A549 (cell line): ENCODE results near the gene CLDN4. TPM values are rescaled to one million over a fixed set of nuclear protein-coding genes. Genes with fewer than 3 reads are reported as not detected.
"Not testable (repeated sequence)": the region's sequence is repeated elsewhere in the genome, so short reads cannot be mapped to it uniquely, and the experiment has no call there.

ENCODE experiments used
- ATAC-seq, 2 experiments: fragments of 200-7000 bp in 1 of 2; fragments of >200 bp in 1 of 2; cut with Nextera tagmentation in 1 of 2; cut with Tn5 transposase in 1 of 2; 3 replicates each; pipeline versions ENCODE4 v1.8.0 to v1.9.1; 2018 to 2020; ENCODE audit warnings: mild to moderate bottlenecking in 1 of 2, moderate library complexity in 1 of 2
- CTCF ChIA-PET: fragments of 300-600 bp; sonication (Branson Sonifier 250); formaldehyde crosslinking; extraction: SDS; loops from one replicate; lab custom pipeline; 2021; ENCODE audit warnings: antibody characterized with exemption, inconsistent platforms; lab: Yijun Ruan, JAX
- POLR2A ChIA-PET: fragments of 350-600 bp; formaldehyde crosslinking; extraction: SDS; loops from one replicate; lab custom pipeline; 2021; ENCODE audit warnings: antibody characterized with exemption, inconsistent platforms; lab: Yijun Ruan, JAX
- DNase-seq, 2 experiments: peaks; one replicate each; pipeline versions ENCODE4 v3.0.0 to v3.0.0-alpha.2; 2011 to 2016; ENCODE audit warnings: low read depth in 1 of 2, low spot score in 1 of 2
- FAIRE-seq: peaks from 2 replicates; lab custom pipeline; 2011; peaks lifted over from hg19 to GRCh38; lab: Jason Lieb, UNC
- H3K27ac ChIP-seq, 2 experiments: fragments of >200 bp; sonication (Bioruptor Twin); formaldehyde crosslinking; 3 replicates each; pipeline ENCODE4 v1.5.1; 2016 to 2017
- H3K4me1 ChIP-seq: fragments of >200 bp; sonication (Bioruptor Twin); formaldehyde crosslinking; 3 replicates; pipeline ENCODE4 v1.6.1; 2016
- H3K4me2 ChIP-seq: fragments of >200 bp; sonication (Bioruptor Twin); formaldehyde crosslinking; 3 replicates; pipeline ENCODE4 v1.6.1; 2016
- H3K4me3 ChIP-seq: fragments of >200 bp; sonication (Bioruptor Twin); formaldehyde crosslinking; 3 replicates; pipeline ENCODE4 v1.5.1; 2016
- H3K9me3 ChIP-seq: fragments of >200 bp; sonication (Bioruptor Twin); formaldehyde crosslinking; 3 replicates; pipeline ENCODE4 v1.6.1; 2016
- CHD4 ChIP-seq: fragments of 200-600 bp; sonication (generic); IDR thresholded peaks from 2 replicates; pipeline ENCODE4 v1.6.1; 2016; ENCODE audit warnings: antibody characterized with exemption, mild to moderate bottlenecking, borderline replicate concordance
- EHF ChIP-seq: fragments of 250-450 bp; sonication (Bioruptor Pico); IDR thresholded peaks from 2 replicates; pipeline ENCODE4 v1.5.0; 2020; ENCODE audit warnings: mild to moderate bottlenecking
- EP300 ChIP-seq, 2 experiments: fragments of >200 bp; sonication (Bioruptor Twin); formaldehyde crosslinking; IDR thresholded peaks; 2 replicates in 1 of 2; 3 replicates in 1 of 2; pipeline ENCODE4 v1.6.1; 2016 to 2017
- ESRRA ChIP-seq: fragments of 150-350 bp; IDR thresholded peaks from 2 replicates; pipeline ENCODE4 v1.6.1; 2014; ENCODE audit warnings: mild to moderate bottlenecking, low read length, borderline replicate concordance
- FOSL2 ChIP-seq, 2 experiments: fragments of 450-650 bp in 1 of 2; fragments of >200 bp in 1 of 2; sonication (Bioruptor Twin) in 1 of 2; formaldehyde crosslinking; IDR thresholded peaks; 2 replicates each; pipeline versions ENCODE4 v1.5.0 to v1.6.1; 2016 to 2020; ENCODE audit warnings: mild to moderate bottlenecking in 1 of 2, moderate library complexity in 1 of 2
- HDAC2 ChIP-seq: fragments of 200-600 bp; sonication (generic); IDR thresholded peaks from 2 replicates; pipeline ENCODE4 v1.6.1; 2016
- HEYL ChIP-seq: fragments of 250-450 bp; sonication (Bioruptor Pico); IDR thresholded peaks from 2 replicates; pipeline ENCODE4 v1.8.0; 2021; ENCODE audit warnings: mild to moderate bottlenecking, moderate library complexity
- HOXB5 ChIP-seq: fragments of 250-450 bp; sonication (Bioruptor Pico); IDR thresholded peaks from 2 replicates; pipeline ENCODE4 v1.5.0; 2020; ENCODE audit warnings: mild to moderate bottlenecking, moderate library complexity
- JUN ChIP-seq, 2 experiments: fragments of >200 bp; sonication (Bioruptor Twin); formaldehyde crosslinking; IDR thresholded peaks; 2 replicates in 1 of 2; 3 replicates in 1 of 2; pipeline ENCODE4 v1.6.1; 2016 to 2017
- KDM1A ChIP-seq: fragments of 200-600 bp; sonication (generic); IDR thresholded peaks from 2 replicates; pipeline ENCODE4 v1.6.1; 2016; ENCODE audit warnings: low read depth, mild to moderate bottlenecking
- POLR2AphosphoS2 ChIP-seq: conservative IDR thresholded peaks from 2 replicates; pipeline ENCODE4 v1.6.1; 2012; ENCODE audit warnings: low read length, improper control_type of control experiment, inconsistent platforms
- RAD21 ChIP-seq, 2 experiments: fragments of >200 bp in 1 of 2; sonication (Bioruptor Twin) in 1 of 2; formaldehyde crosslinking in 1 of 2; IDR thresholded peaks in 1 of 2; conservative IDR thresholded peaks in 1 of 2; 2 replicates in 1 of 2; 3 replicates in 1 of 2; pipeline ENCODE4 v1.6.1; 2012 to 2018; ENCODE audit warnings: inconsistent platforms in 1 of 2
- RNF2 ChIP-seq: fragments of 200-600 bp; sonication (generic); IDR thresholded peaks from 2 replicates; pipeline ENCODE4 v1.6.1; 2016; ENCODE audit warnings: low read depth, mild to moderate bottlenecking, antibody characterized with exemption, moderate library complexity, borderline replicate concordance
- ZC3H11A ChIP-seq: fragments of 450-650 bp; IDR thresholded peaks from 2 replicates; pipeline ENCODE4 v1.6.1; 2014; ENCODE audit warnings: antibody characterized with exemption, mild to moderate bottlenecking
- WGBS: methylation state at CpG from one replicate; pipeline ENCODE4 v1.1.6; 2017; ENCODE audit errors: missing lambda C conversion rate; 5-methylcytosine and 5-hydroxymethylcytosine counted together
- polyA plus RNA-seq, 4 experiments: library from polyadenylated mRNA; depleted of rRNA in 3 of 4; stranded (reverse); fragments of >200 nt; fragmentation: RNase III in 1 of 4; extraction: RNeasy Plus Mini Kit Qiagen cat#74134 plus additional on column Dnase treatment in 1 of 4; gene quantifications; 2 replicates in 3 of 4; 3 replicates in 1 of 4; pipeline ENCODE4 v1.2.3, GENCODE V29; 2011 to 2017
- TF ChIP-seq, protein P1 (sequence below): fragments of 250-450 bp; sonication (Bioruptor Pico); IDR thresholded peaks from 2 replicates; pipeline ENCODE4 v1.5.0; 2020; ENCODE audit warnings: low read depth, mild to moderate bottlenecking, moderate library complexity
- TF ChIP-seq, protein P2 (sequence below): fragments of 200-600 bp; sonication (generic); IDR thresholded peaks from 2 replicates; pipeline ENCODE4 v1.6.1; 2016; ENCODE audit warnings: antibody characterized with exemption, mild to moderate bottlenecking, moderate library complexity
- TF ChIP-seq, protein P3 (sequence below): IDR thresholded peaks from 2 replicates; pipeline ENCODE4 v1.6.1; 2012
- TF ChIP-seq, protein P4 (sequence below): fragments of >200 bp; sonication (Bioruptor Twin); formaldehyde crosslinking; IDR thresholded peaks from 2 replicates; pipeline ENCODE4 v1.6.1; 2016
- TF ChIP-seq, protein P5 (sequence below): IDR thresholded peaks from 2 replicates; pipeline ENCODE4 v1.6.1; 2012; ENCODE audit warnings: low read depth, borderline replicate concordance

Gene CLDN4
- polyA plus RNA-seq, 2 of the 4 experiments (the other 2 are of a cell fraction): 1.5 to 2.4 TPM

DNA sequence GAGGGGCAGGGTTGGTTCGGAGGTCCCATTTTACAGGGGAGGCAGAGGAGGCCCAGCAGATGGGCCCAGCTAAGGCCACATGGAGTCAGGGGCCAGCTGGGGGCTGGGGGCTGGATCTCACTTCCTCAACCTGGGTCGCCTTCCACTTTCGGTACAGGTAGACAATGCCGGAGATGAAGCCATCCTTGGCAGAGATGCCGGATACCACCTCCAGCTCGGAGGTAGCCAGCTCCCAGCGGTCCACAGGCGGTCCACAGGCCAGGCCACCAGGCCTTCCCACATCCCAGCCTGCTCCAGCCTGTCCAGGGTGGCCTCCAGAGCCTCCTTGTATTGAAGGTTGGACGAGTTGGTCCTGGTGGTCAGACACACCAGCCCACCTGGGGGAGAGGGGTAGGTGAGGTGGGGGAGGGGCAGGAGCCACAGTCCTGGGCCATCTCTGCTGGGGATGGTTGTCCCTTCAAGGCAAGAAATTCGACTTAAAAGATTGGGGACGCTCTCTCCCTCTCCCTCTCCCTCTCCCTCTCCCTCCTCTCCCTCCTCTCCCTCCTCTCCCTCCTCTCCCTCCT lies 3.9 kb downstream of the CLDN4 start:
- no peak for TF ChIP-seq JUN (IDR thresholded peaks at IDR 0.05)
- no peak for TF ChIP-seq HOXB5 (CRISPR knock-in tag)
- TF ChIP-seq HDAC2: no peak
- no peak for TF ChIP-seq RNF2
- TF ChIP-seq EHF (CRISPR knock-in tag): no peak
- ChIA-PET POLR2A (interaction anchor here (1.7 kb wide), 1 partner anchor 16 kb away, joined by 6 read pairs; no protein-coding TSS in a partner anchor), CTCF (interaction anchor here (0.5 to 3.7 kb wide), 7 partner anchors 10 to 23 kb away, joined by 3 to 13 read pairs (median 3); no protein-coding TSS in a partner anchor)
- 86% methylated on average over 6 of the region's 11 CpGs for WGBS
- Histone ChIP-seq H3K9me3 (no peaks in the 10 kb centered on the region), H3K4me3 (no peak overlapping the region), H3K4me1 (peaks cover 38% of the 10 kb centered on the region), H3K27ac (0 out of 6 replicates have a peak overlapping the region, but pooled peaks of 1 of the 2 experiments have one; percentile 3), H3K4me2 (no peak overlapping the region)
- DNase-seq (no peak), ATAC-seq (no peak), FAIRE-seq (no peak)

DNA sequence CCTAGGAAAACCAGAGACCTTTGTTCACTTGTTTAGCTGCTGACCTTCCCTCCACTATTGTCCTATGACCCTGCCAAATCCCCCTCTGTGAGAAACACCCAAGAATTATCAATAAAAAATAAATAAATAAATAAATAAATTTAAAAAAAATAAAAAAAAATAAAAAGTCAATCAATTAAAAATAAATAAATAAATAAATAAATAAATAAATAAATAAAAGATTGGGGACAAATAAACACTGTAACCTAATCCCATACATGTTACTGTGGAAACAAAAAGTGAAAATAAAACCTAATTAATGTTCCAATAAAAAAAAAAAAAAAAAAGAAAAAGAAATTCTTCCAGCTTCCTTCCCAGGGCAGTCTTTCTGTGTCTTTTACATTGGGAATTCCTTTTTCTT lies 6.4 kb downstream of the CLDN4 start:
- DNase-seq, ATAC-seq, POLR2A ChIA-PET, H3K4me2 ChIP-seq, FAIRE-seq, H3K9me3 ChIP-seq, H3K4me3 ChIP-seq, H3K27ac ChIP-seq: not testable (repeated sequence)
- H3K4me1 ChIP-seq: peaks cover 28% of the 10 kb centered on the region
- peak; percentile 50 for TF ChIP-seq ZC3H11A
- CTCF ChIA-PET: interaction anchor here (0.7 to 1.4 kb wide), 2 partner anchors 12 to 18 kb away, joined by 3 to 5 read pairs; no protein-coding TSS in a partner anchor

DNA sequence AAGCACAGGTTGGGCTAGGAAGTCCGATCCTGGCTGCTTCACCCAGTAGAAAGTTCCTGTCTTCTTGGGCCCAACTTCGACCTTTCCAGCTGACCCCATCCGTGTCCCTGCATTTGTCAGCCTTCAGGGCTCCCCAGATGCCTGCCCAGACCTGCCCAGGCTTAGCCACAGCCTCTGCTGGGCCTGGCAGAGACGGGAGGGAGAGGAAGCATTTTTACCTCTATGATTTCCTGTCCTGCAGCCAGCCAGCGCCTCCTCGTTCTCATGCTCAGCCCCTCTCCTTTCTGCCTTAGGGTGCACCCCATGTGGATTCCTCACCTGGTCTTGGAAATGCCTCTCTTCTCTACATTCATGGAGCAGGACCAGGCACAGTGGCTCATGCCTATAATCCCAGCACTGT lies 7.8 kb downstream of the CLDN4 start:
- Histone ChIP-seq H3K27ac (peak overlapping the region in 1 of 2 experiments; percentile 37; a peak in 3 of 6 replicates), H3K4me2 (no peak overlapping the region), H3K9me3 (no peaks in the 10 kb centered on the region), H3K4me3 (no peak overlapping the region), H3K4me1 (peaks cover 13% of the 10 kb centered on the region)
- 76% methylated on average over 6 of the region's 6 CpGs for WGBS
- TF ChIP-seq FOSL2 (IDR thresholded peaks at IDR 0.05) (no peak), FOSL2 (CRISPR knock-in tag; IDR thresholded peaks at IDR 0.05) (no peak), KDM1A (no peak), ESRRA (no peak), EP300 (IDR thresholded peaks at IDR 0.05) (no peak), HEYL (no peak), CHD4 (no peak), POLR2AphosphoS2 (no peak), RAD21 (conservative IDR thresholded peaks at IDR 0.05 in 1 of 2, IDR thresholded peaks at IDR 0.05 in 1 of 2) (no peak), EHF (CRISPR knock-in tag) (no peak)
- TF ChIP-seq, protein P1, sequence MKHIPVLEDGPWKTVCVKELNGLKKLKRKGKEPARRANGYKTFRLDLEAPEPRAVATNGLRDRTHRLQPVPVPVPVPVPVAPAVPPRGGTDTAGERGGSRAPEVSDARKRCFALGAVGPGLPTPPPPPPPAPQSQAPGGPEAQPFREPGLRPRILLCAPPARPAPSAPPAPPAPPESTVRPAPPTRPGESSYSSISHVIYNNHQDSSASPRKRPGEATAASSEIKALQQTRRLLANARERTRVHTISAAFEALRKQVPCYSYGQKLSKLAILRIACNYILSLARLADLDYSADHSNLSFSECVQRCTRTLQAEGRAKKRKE (CRISPR knock-in tag): no peak
- TF ChIP-seq, protein P2, sequence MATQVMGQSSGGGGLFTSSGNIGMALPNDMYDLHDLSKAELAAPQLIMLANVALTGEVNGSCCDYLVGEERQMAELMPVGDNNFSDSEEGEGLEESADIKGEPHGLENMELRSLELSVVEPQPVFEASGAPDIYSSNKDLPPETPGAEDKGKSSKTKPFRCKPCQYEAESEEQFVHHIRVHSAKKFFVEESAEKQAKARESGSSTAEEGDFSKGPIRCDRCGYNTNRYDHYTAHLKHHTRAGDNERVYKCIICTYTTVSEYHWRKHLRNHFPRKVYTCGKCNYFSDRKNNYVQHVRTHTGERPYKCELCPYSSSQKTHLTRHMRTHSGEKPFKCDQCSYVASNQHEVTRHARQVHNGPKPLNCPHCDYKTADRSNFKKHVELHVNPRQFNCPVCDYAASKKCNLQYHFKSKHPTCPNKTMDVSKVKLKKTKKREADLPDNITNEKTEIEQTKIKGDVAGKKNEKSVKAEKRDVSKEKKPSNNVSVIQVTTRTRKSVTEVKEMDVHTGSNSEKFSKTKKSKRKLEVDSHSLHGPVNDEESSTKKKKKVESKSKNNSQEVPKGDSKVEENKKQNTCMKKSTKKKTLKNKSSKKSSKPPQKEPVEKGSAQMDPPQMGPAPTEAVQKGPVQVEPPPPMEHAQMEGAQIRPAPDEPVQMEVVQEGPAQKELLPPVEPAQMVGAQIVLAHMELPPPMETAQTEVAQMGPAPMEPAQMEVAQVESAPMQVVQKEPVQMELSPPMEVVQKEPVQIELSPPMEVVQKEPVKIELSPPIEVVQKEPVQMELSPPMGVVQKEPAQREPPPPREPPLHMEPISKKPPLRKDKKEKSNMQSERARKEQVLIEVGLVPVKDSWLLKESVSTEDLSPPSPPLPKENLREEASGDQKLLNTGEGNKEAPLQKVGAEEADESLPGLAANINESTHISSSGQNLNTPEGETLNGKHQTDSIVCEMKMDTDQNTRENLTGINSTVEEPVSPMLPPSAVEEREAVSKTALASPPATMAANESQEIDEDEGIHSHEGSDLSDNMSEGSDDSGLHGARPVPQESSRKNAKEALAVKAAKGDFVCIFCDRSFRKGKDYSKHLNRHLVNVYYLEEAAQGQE: no peak
- TF ChIP-seq, protein P3, sequence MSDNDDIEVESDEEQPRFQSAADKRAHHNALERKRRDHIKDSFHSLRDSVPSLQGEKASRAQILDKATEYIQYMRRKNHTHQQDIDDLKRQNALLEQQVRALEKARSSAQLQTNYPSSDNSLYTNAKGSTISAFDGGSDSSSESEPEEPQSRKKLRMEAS: no peak
- TF ChIP-seq, protein P4, sequence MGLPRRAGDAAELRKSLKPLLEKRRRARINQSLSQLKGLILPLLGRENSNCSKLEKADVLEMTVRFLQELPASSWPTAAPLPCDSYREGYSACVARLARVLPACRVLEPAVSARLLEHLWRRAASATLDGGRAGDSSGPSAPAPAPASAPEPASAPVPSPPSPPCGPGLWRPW: no peak
- TF ChIP-seq, protein P5, sequence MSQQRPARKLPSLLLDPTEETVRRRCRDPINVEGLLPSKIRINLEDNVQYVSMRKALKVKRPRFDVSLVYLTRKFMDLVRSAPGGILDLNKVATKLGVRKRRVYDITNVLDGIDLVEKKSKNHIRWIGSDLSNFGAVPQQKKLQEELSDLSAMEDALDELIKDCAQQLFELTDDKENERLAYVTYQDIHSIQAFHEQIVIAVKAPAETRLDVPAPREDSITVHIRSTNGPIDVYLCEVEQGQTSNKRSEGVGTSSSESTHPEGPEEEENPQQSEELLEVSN: no peak
- ChIA-PET POLR2A (no interaction called here), CTCF (interaction anchor here (1.4 to 2.6 kb wide), 3 partner anchors 12 to 16 kb away, joined by 3 to 9 read pairs (median 5); no protein-coding TSS in a partner anchor)
- FAIRE-seq (no peak), DNase-seq (no peak), ATAC-seq (no peak)
